SU-DHL-6 (cell line): Measurements from ENCODE around the gene PGRMC2.
"Not testable (repeated sequence)": the region's sequence is repeated elsewhere in the genome, so short reads cannot be mapped to it uniquely, and the experiment has no call there.

ENCODE experiments used
- H2AFZ ChIP-seq: fragments of 200-600 bp; sonication (generic); 2 replicates; pipeline ENCODE4 v1.6.1; 2014; ENCODE audit warnings: low read depth, mild to moderate bottlenecking, moderate library complexity, mixed read lengths, antibody characterized with exemption, low read length; ENCODE audit not compliant: severe bottlenecking
- H3F3A ChIP-seq: fragments of 200-600 bp; shearing (Covaris generic); 2 replicates; pipeline ENCODE4 v1.6.0; 2016; ENCODE audit warnings: antibody characterized with exemption, mild to moderate bottlenecking; ENCODE audit not compliant: insufficient read depth
- H3K27ac ChIP-seq: fragments of 200-600 bp; sonication (generic); 2 replicates; pipeline ENCODE4 v1.5.1; 2016; ENCODE audit warnings: low read depth, mild to moderate bottlenecking, low read length, moderate library complexity, mixed read lengths
- H3K27me3 ChIP-seq: fragments of 200-600 bp; sonication (generic), shearing (Covaris generic); 2 replicates; pipeline ENCODE4 v1.6.0; 2014; ENCODE audit warnings: mild to moderate bottlenecking, low read length
- H3K36me3 ChIP-seq: fragments of 200-600 bp; sonication (generic); 2 replicates; pipeline ENCODE4 v1.6.1; 2014; ENCODE audit warnings: mild to moderate bottlenecking, low read length, mixed read lengths
- H3K4me2 ChIP-seq: fragments of 300-600, 200-600 bp; shearing (Covaris generic), sonication (generic); 2 replicates; pipeline ENCODE4 v1.6.0; 2014; ENCODE audit warnings: low read length, low read depth, mild to moderate bottlenecking; ENCODE audit not compliant: poor library complexity, severe bottlenecking
- H3K4me3 ChIP-seq: fragments of 200-600 bp; sonication (generic); 2 replicates; pipeline ENCODE4 v1.5.1; 2014; ENCODE audit warnings: antibody characterized with exemption, low read length, mild to moderate bottlenecking, mixed read lengths; ENCODE audit not compliant: insufficient read depth, poor library complexity, severe bottlenecking
- H3K79me2 ChIP-seq: fragments of 200-600 bp; sonication (generic); 2 replicates; pipeline ENCODE4 v1.6.1; 2014; ENCODE audit warnings: mild to moderate bottlenecking, low read length, moderate library complexity; ENCODE audit not compliant: insufficient read depth
- H3K9ac ChIP-seq: fragments of 200-600 bp; sonication (generic); 2 replicates; pipeline ENCODE4 v1.7.0; 2014; ENCODE audit warnings: mild to moderate bottlenecking, low read length
- H3K9me2 ChIP-seq: fragments of 200-600 bp; sonication (generic); replicated peaks from 2 replicates; pipeline ENCODE4 v1.6.1; 2014; ENCODE audit warnings: low read length; ENCODE audit not compliant: insufficient read depth
- H3K9me3 ChIP-seq: fragments of 200-600 bp; sonication (generic); 2 replicates; pipeline ENCODE4 v1.6.1; 2014; ENCODE audit warnings: low read length, mixed read lengths; ENCODE audit not compliant: insufficient read depth
- H4K20me1 ChIP-seq: fragments of 200-600 bp; sonication (generic); 2 replicates; pipeline ENCODE4 v1.6.1; 2014; ENCODE audit warnings: low read depth, mild to moderate bottlenecking, antibody characterized with exemption, low read length, moderate library complexity, mixed read lengths
- CTCF ChIP-seq: fragments of 200-600 bp; sonication (generic); IDR thresholded peaks from one replicate; pipeline ENCODE4 v1.5.1; 2017; ENCODE audit warnings: antibody characterized with exemption, mild to moderate bottlenecking, low read length, moderate library complexity; ENCODE audit not compliant: insufficient read depth, poor library complexity, severe bottlenecking
- EZH2phosphoT487 ChIP-seq: fragments of 200-600 bp; sonication (generic), shearing (Covaris generic); conservative IDR thresholded peaks from 2 replicates; pipeline ENCODE4 v1.6.1; 2018; ENCODE audit warnings: mild to moderate bottlenecking, antibody characterized with exemption, low read length, moderate library complexity, mixed read lengths

PGRMC2 gene

GRCh38 chr4:128258166-128258565, 29.4 kb downstream of the PGRMC2 start:
- H2AFZ ChIP-seq, H3K4me3 ChIP-seq, H3K27ac ChIP-seq, H3F3A ChIP-seq, H3K4me2 ChIP-seq, H3K9ac ChIP-seq, H3K27me3 ChIP-seq, H3K9me3 ChIP-seq, H3K36me3 ChIP-seq, H4K20me1 ChIP-seq, H3K9me2 ChIP-seq, H3K79me2 ChIP-seq: not testable (repeated sequence)

GRCh38 chr4:128256539-128256938, 31.1 kb downstream of the PGRMC2 start:
- no peak overlapping the region for H3K9ac ChIP-seq
- no peaks in the 10 kb centered on the region for H3K9me3 ChIP-seq
- H3K36me3 ChIP-seq: no peaks in the 10 kb centered on the region
- H3K4me2 ChIP-seq: no peak overlapping the region
- no peak overlapping the region for H3K27ac ChIP-seq
- H3K27me3 ChIP-seq: no peaks in the 10 kb centered on the region
- no peak overlapping the region for H3K4me3 ChIP-seq
- H3K79me2 ChIP-seq: no peaks in the 10 kb centered on the region
- H2AFZ ChIP-seq: no peak overlapping the region
- no peaks in the 10 kb centered on the region for H3K9me2 ChIP-seq
- TF ChIP-seq EZH2phosphoT487: no peak
- TF ChIP-seq CTCF: no peak
- H3F3A ChIP-seq: no peaks in the 10 kb centered on the region
- no peaks in the 10 kb centered on the region for H4K20me1 ChIP-seq

- Histone ChIP-seq H3K9me3 (no peaks in the 10 kb centered on the region), H3K9ac (no peak overlapping the region), H3K9me2 (no peaks in the 10 kb centered on the region), H3K79me2 (no peaks in the 10 kb centered on the region), H3F3A (no peaks in the 10 kb centered on the region), H3K27ac (no peak overlapping the region), H2AFZ (no peak overlapping the region), H4K20me1 (no peaks in the 10 kb centered on the region), H3K4me3 (no peak overlapping the region), H3K27me3 (no peaks in the 10 kb centered on the region), H3K36me3 (no peaks in the 10 kb centered on the region), H3K4me2 (no peak overlapping the region)
- TF ChIP-seq EZH2phosphoT487 (no peak), CTCF (no peak)
Observed at GRCh38 chr4:128255906-128256305, 31.7 kb downstream of the PGRMC2 start.

GRCh38 chr4:128249787-128250668, 37.6 kb downstream of the PGRMC2 start:
- Histone ChIP-seq H3K9me3 (no peaks in the 10 kb centered on the region), H3K27me3 (no peaks in the 10 kb centered on the region), H2AFZ (no peak overlapping the region), H3K9ac (no peak overlapping the region), H3K4me2 (no peak overlapping the region), H3K4me3 (no peak overlapping the region), H4K20me1 (no peaks in the 10 kb centered on the region), H3F3A (no peaks in the 10 kb centered on the region), H3K79me2 (no peaks in the 10 kb centered on the region), H3K36me3 (no peaks in the 10 kb centered on the region), H3K9me2 (no peaks in the 10 kb centered on the region), H3K27ac (no peak overlapping the region)
- TF ChIP-seq EZH2phosphoT487 (no peak), CTCF (no peak)
